NCI-H187 (cell line): ENCODE measurements around the gene ENO3.
A peak's percentile ranks its signal among the peaks of the same experiment; 100 is the strongest.

Source experiments
- DNase-seq, 2 experiments: peaks; one replicate each; lab custom pipeline; 2025; lab: John Stamatoyannopoulos, UW

ENO3 gene

DNA sequence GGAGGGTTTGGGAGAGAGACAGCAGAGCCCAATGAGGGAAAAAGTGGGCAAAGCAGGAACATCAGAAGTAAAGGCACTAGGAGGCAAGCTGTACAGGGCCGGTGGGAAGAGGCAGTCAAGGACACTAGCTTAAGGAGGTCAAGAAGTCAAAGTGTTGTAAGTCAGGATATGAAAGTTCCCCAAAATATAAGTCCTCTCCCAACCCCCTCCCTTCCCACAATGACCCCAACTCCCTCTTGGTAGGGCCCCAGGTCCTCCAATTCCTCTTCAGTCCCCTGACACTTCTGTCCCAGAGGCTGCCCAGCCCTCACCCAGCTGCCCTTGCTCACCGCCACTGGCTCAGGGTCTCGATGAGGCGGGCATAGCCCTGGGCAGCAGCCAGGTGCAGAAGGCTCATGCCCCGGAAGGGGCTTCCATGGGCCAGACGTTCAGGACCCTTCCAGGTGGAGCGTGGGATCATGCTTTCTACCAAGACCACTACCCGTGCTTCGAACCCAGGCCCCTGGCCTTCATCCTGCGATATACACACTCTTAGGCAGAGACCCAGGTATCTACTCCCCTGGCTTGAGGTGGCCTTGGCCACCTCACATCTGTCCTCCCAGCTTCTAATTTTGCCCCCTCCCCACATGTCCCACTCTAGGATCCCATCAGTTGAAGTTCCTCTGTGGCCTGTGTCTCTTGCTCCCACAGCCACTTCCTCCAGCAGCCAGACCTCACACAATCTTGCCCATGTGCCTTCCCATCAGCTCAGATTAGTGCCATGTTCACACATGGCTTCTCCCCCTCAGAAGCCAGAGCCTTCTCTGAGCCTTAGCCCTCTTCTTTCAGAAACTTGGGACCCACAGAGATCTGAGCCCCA, 22.6 kb downstream of the ENO3 start:
- DNase-seq: no peak

DNA sequence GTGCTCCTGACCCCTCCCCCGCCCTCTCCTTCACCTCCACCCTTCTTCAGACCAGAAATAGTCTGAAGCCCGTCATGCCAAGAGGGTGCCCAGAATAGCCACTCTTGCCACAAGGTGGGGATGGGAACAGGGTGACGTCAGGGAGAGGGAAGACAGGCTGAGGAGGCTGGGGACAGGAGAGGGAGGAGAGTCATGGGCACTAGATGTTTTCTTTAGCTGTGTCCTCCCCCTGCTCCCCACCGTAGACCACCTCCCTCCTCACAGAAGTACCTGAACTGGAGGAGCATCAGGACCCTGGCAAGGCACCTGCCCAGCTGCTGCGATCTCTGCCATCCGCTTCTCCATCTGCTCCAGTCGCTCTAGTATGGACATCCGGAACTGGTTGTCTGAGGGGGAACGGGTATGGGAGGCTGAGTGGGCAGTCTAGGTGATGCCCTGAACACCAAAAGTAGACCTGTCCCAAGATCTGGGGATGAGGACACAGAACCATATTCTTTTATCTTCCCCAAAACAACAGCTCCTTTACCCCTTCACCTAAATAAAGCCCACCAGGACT, 23.3 kb downstream of the ENO3 start:
- no peak for DNase-seq

DNA sequence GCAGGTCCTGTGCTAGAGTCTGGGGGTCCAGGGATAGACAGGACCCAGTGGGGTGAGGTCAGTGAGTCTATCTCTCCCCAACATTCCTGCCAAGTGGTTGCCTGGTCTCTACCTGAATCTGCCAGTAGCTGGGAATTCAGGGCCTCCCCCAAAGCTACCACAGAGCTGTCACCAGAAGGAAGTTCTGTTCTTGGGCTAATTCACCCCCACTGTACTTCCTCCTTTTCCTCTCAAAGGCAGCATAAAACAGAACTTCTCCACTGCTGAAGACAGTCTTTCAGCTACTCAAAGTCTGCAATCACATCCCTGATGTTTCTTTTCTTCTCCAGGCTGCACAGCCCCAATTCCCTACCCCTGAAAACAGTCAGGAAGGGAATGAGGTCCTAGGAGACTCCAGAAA, 27.8 kb downstream of the ENO3 start:
- DNase-seq: no peak

DNA sequence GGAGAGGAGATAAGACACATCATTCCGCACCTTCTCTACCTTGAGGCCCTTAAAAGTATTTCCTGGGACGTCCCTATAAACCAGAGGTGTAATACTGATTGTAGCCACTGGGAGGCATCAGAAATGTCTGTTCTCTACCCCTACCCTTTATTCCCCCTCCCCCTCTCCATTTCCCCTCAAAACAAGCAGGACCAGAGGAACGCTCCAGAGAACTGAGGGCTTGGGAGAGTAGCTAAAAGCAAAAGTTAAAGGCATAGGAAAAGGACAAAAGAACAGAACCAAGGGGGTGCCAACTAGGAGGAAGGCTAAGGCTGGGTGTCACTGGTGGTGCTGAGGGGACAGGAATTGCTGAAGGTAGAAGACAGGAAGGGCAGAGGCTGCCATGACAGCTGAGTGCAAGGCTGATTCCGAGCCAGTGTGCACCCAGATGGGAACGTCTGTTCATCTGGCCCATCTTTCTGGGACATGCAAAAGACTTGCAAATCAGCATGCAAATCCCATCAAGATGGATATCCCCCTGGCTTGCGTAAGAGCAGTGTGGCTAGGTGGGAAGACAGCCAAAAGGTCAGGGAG, 29.8 kb downstream of the ENO3 start:
- DNase-seq: no peak

DNA sequence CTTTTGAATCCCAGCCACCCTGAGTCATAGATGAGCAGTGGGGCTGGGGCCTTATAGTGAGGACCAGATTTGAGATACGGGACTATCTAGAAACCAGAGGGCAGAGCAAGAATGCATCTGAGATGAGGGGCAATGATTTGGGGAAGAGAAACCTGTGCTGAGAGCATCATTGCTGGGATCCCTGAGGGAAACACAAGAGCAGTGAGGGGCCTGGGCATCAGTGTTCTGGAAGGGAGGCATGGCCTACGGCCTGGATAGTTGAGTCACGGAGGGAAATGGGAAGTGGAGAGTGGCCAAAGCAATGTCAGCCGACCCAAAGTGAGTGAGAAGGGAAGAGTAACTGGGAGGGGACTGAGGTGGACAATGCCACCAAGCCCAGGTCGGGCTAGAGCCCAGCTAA, 31.4 kb downstream of the ENO3 start:
- no peak for DNase-seq

DNA sequence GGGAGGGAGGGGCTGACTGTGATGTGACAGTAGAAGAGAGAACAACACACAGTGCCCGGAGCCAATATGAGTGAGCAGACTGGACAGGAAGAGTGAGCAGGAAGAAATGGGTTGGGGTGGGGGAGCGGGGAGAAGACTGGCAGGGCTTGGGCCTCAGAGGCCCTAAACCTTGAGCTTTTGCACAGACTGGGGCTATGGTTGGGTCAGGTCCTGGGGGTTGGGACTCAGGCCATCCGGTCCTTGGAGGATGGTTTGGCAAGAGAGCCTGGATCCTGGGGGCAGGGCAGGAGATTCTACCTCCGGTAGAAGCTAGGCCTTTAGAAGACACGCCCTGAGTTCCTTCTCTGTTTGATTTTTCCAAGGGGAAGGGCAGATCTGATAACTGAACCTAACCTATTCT, 35.5 kb downstream of the ENO3 start:
- DNase-seq: no peak

DNA sequence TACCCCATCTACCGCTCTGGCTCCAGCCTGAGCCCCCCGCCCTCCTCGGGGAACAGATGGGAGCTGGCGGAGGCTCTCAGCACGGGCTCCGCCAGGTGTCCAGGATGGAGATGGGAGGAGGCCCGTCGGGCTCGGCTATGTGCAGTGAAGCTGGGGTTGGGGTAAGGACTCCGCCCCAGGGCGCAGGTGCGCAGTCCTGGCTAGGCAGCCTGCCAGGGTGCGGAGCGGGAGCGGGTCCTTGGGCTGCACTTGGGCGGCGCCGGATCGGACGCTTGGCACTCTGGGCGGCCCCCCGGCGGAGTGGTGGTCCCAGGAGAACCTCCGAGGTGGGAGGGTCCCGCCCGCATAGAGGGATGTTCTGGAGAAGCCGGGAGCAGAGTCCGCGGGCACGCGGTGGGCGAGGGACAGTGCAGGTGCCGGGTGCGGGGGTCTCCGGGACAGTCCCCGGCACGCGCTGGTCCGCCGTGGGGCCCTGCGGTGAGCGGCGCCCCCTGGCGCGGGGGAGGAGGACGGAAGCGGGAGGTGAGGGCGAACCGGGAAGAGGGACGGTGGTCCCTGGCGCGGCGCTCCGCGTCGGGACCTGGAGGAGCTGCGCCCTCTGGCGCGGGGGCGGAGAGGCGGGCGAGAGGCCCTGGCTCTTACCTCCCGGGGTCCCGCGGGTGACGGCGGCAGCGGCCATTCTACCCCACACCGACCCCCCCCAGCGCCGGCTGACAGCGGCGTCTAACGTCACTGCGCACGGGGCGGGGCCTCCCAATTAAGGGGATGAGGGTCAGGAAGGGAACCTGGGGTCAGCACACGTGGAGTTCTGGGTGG, 36.2 kb downstream of the ENO3 start, which contains the start of gene CAMTA2:
Gene CAMTA2, minus strand, starts transcription at position 725 of the 816 bp plus-strand sequence. CDS start 1,453 bp downstream, outside the sequence.
- peak; percentile 14 to 69 for DNase-seq

DNA sequence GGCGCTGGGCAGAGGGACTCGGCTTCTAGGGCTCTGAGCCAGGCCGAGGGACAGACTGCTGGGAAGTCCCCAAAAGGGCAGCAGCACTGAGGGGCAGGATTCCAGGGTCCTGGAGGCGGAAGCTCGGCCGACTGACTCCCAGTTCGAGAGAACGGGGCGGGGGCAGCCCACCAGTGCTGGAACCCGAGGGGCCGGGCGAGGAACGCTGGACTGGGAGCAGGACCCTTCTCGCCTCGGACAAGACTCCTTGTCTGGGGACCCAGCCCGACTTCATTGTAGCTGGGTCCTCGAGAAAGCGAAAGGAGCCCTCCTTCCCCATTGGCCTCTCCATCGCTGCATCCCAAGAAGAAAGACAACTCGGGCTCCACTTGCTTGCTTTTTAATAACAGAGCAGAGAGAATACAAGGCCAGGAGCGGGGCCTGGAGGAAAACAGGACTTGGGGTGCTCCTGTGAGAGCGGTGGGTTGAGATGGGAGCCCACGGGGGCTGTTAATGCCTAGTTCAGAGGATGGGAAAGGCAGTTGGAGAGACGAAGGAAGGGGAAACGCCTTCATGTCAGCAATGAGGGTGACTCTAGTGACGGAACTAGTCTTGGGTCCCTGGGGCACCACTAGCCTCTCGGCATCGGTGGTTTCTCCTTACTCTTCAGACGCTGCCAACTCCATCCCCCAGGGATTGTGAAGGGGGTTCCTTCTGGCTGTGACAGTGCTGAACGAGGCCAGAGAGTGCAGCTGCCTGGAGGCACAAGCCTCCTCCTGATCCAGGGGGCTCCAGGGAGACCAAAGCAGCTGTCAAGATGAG, 37.0 kb downstream of the ENO3 start:
- DNase-seq: no peak

DNA sequence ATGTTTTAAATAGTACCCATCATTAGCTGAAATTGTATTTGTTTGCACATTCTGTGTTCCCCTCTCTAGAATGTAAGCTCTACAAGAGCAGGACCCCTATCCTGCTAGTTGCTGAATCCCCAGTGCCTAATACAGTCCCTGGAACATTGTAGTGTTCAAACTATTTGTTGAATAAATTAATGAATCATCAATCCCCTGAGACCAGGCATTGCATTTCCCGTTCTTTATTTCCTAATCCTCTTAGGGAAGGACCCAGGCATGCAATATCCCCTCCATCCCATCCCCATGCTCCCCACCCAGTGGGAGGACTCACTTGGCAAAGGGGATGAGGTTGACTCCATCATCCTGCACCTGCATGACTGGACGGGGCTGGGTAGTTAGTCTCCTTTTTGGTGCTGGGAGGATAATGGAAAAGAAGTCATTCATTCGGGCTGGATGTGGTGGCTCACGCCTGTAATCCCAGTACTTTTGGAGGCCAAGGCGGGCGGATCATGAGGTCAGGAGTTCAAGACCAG, 43.2 kb downstream of the ENO3 start:
- DNase-seq: no peak

DNA sequence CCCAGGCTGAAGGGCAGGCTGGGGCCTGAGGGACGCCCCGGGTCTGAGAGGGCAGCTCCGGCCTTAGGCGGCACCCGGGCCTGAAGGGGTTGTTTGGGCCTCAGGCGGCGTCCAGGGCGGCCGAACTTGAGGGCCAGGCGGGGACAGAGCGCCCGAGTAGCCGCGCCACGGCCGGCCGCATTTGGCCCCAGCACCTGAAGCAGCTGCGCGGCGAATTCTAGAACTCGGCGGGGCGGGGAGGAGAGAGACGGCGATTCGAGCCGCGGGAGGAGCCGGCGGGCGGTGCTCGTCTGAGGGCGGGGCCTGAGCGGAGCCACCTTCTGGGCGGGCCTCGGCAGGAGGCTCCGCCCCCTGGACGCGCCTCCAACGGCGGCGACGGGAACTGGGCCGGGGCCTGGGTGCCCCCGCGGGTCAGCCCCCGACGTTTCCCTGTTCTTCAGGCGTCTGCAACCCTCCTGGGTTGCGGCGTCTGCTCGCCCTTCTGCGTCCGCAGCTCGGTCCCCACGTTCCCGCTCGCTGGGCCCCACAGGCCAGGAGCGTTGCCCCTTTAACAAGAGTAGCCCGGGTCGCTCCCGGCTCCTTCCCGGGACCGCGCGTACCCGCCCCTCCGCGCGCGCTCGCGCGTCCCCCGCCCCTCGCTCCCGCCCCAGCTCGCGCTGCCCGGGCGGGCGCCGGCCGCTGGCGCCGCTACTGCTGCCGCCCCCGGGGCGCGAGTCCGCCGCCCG, 46.5 kb downstream of the ENO3 start, which contains the start of the genes INCA1 and KIF1C:
Gene INCA1, minus strand, starts transcription at position 221 of the 725 bp plus-strand sequence. CDS start 3,085 bp downstream, outside the sequence.
Gene KIF1C, plus strand, starts transcription at position 649 of the 725 bp plus-strand sequence. CDS start 2,297 bp downstream, outside the sequence.
- peak; percentile 41 to 64 for DNase-seq

DNA sequence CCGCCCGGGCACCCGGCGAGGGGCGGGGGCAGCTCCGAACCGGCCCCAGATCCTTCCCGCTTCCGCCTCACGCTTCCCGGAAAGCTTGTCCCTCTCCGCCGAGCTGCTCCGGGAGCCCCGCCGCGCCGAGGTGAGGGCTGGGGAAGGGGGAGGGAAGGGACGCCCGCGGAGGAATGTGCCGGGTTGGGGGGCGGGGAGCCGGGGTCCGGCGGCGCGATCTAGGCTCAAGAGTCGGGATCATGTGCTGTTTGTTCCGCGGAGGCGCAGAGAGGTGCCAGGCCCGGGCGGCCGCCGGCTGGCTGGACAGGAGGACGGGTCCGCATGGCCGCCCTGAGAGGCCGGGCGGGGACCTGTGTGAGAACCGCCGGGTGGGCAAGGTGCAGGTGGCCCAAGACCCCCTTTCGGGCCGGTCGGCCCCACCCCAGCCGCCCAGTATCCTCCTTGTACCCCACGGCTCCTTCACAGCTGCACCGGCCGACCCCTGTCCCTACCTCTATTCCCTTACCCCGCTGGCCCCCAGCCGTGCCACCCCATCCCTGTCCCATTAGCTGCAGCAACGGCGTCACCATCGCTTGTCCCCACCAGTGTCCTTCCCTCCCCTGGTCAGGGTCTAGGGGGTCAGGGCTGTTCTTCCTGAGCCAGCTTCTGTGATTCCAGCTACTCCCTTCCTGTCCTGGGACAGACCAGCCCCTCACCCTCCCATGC, 47.3 kb downstream of the ENO3 start:
- no peak for DNase-seq

DNA sequence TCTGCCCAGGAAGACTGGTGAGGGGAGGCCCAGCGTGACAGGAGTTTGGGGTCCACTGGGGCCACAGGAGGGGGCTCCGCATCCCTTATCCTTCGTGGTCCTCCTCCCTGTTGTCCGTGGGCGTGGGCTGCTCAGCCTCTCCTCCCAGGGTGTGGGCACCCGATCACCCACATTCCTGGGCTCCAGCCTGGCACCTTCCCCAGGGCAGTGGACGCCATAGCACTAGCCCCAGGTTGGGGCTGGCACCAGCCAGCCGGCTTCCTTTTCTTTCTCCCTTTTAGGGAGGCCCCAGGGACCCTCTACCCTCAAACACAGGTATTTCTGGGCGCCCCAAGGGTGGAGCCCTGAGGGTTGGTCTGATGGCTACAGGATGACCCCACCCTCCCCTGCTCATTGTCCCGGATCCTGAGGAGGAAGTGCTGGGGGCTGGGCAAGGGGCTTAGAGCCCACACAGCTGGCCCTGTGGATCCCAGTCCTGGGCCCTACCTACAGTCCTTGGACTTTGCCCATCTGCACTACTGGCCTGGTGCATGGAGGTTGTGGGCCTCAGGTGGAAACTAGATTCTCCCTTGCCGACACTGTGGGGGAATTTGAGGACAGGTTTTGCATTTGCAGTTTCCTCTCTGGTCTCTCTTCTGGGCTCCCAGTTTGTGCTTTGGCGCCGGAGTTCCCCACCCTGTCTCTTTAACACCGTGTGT, 48.0 kb downstream of the ENO3 start:
- DNase-seq: no peak

DNA sequence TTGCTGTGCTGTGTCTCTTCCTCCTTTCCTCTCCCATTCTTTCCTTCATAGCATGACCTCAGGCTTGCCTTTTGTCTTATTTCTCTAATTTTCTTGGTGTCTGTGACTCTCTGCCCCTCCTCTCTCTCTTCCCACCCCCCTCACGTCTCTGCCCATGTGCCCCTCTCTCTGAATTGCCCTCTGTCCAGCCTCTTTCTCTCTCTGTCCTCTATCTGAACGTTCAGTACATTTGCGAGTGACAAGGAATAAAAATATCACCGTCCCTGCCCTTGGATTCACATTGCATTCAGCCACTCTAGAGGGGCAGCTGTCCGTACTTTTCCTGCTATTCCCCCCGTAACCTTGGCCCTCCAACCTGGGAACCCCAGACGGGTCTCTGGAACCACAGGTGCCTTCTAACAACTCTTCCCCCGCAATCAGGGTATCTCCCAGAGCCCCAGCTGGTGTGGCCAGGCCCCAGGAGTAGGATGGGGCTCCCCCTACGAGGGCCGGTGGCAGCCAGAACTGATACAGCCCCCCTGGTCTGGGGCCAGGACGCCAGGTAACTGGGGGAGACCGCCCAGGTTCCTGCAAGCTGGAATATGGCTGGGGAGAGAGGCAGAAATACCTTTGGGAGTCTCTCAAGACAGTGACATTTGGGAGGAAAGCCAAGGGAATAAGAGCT, 48.6 kb downstream of the ENO3 start:
- no peak for DNase-seq

DNA sequence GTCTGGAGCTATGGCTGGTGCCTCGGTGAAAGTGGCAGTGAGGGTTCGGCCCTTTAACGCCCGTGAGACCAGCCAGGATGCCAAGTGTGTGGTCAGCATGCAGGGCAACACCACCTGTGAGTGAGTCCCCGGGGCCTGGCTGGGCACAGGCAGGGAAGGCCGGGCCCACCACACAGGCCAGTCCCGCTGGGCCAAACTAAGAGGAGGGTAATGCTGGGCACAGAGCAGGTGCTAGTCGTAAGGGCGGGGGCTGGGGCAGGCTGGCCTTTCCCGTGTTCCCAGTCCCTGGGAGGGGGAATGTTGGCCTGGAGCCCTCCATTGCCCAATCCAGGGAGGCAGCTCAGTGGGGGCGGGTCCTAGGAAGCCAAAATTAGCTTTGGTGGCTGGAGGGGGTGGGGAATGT, 49.3 kb downstream of the ENO3 start:
- DNase-seq: no peak

DNA sequence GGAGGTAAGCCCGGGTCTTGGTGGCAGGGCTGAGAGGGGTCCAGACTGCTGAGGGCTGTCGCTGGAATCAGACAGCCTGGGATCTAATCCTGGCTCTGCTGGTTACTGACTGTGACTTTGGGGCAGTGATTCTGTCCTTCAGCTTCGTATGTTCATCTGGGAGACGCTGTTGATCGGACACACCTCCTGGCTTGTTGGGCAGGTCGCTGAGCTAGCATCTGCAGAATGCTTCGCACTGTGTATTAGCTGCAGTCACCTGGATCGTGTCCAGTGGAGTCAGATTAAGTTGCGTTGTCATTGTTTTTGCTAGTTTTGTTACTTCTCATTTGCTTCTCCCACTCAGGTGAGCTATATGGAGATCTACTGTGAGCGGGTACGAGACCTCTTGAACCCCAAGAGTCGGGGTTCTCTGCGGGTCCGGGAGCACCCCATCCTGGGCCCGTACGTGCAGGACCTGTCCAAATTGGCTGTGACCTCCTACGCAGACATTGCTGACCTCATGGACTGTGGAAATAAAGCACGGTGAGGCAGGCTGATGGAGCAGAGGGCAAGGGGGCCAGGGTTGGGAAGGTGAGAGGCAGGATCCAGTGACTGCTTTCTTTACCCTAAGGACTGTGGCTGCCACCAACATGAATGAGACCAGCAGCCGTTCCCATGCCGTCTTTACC, 51.3 kb downstream of the ENO3 start:
- no peak for DNase-seq

DNA sequence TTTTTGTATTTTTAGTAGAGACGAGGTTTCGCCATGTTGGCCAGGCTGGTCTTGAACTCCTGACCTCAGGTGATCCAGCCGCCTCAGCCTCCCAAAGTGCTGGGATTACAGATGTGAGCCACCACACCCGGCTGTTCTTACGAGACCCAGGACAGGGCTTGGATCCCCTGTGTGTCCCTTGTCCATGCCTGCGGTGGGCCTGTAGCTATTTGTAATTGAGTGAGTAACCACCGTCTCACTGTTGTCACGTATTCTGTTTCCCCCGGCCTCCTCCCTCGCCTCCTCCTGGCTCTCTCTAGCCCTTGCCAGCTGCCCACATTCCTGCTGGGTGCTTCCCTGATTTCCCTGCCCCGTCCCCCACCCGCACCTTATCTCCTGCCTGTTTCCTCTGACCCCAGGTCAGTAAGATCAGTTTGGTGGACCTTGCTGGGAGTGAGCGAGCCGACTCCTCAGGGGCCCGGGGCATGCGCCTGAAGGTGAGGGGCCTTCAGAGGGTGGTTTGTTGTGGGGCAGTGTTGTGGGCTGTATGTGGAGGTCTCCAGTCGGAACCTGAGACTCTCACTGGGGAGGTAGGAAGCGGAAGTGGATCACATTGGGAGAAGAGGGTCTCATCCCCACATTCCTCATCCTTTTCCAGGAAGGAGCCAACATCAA, 52.4 kb downstream of the ENO3 start:
- DNase-seq: no peak
